ENCODE data around the gene IQGAP2.
"Not testable (repeated sequence)": the region's sequence is repeated elsewhere in the genome, so short reads cannot be mapped to it uniquely, and the experiment has no call there.

Gene IQGAP2

GRCh38 chr5:76514292-76514691 lies 111.2 kb downstream of the IQGAP2 start:
- DNase-seq, result no peak

- no peak for DNase-seq
Measured at GRCh38 chr5:76514713-76515112, 111.6 kb downstream of the IQGAP2 start.

GRCh38 chr5:76517334-76517733 lies 114.2 kb downstream of the IQGAP2 start:
- no peak for DNase-seq

GRCh38 chr5:76518246-76518645 lies 115.2 kb downstream of the IQGAP2 start:
- DNase-seq, result not testable (repeated sequence)

GRCh38 chr5:76521240-76521758 lies 118.2 kb downstream of the IQGAP2 start:
- DNase-seq, result no peak

- DNase-seq, result no peak
Measured at GRCh38 chr5:76522103-76522935, 119.2 kb downstream of the IQGAP2 start.

- no peak for DNase-seq
Measured at GRCh38 chr5:76524101-76524835, 121.2 kb downstream of the IQGAP2 start.

- DNase-seq, result peak; percentile 80 to 94
Measured at GRCh38 chr5:76524868-76525267, 121.8 kb downstream of the IQGAP2 start.

GRCh38 chr5:76525956-76526355 lies 122.9 kb downstream of the IQGAP2 start:
- no peak for DNase-seq

GRCh38 chr5:76526950-76527583 lies 124.0 kb downstream of the IQGAP2 start:
- DNase-seq, result no peak

GRCh38 chr5:76527685-76528161 lies 124.6 kb downstream of the IQGAP2 start:
- no peak for DNase-seq

GRCh38 chr5:76528547-76529331 lies 125.7 kb downstream of the IQGAP2 start:
- DNase-seq, result peak in 1 of 2 experiments; percentile 9

- DNase-seq, result no peak
Measured at GRCh38 chr5:76529464-76530344, 126.6 kb downstream of the IQGAP2 start.

GRCh38 chr5:76532052-76532451 lies 129.0 kb downstream of the IQGAP2 start:
- no peak for DNase-seq

- DNase-seq, result peak in 1 of 2 experiments; percentile 24
Measured at GRCh38 chr5:76532973-76533372, 129.9 kb downstream of the IQGAP2 start.

- no peak for DNase-seq
Measured at GRCh38 chr5:76535577-76535976, 132.5 kb downstream of the IQGAP2 start.

GRCh38 chr5:76537073-76537543 lies 134.0 kb downstream of the IQGAP2 start:
- no peak for DNase-seq

GRCh38 chr5:76542241-76542640 lies 139.2 kb downstream of the IQGAP2 start:
- DNase-seq, result no peak

GRCh38 chr5:76542887-76543690 lies 140.0 kb downstream of the IQGAP2 start:
- DNase-seq, result no peak

GRCh38 chr5:76544268-76544926 lies 141.3 kb downstream of the IQGAP2 start:
- peak in 1 of 2 experiments; percentile 66 for DNase-seq

All from NCI-H524 (cell line).